Activated gamma-delta T cell (primary cell): Measurements from ENCODE around the gene TAS2R1.

Experiments
- DNase-seq: peaks from one replicate; lab custom pipeline; 2025; lab: John Stamatoyannopoulos, UW

Gene TAS2R1

DNA sequence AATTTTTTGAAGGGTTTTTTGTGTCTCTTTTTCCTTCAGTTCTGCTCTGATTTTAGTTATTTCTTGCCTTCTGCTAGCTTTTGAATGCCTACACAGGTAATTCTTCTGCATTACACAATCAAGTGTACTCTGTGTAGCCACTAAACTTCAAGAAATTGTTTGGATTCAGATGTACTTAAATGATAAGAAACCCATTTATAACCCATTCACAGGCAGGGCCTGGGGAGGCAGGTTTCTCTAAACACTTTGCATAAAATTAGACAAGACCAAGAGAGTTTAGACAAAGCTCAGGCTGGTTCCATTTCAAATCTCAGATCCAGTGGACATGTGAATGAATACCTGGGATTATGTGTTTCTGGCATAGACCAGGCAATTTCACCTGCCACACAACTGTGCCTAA is 43.0 kb downstream of the TAS2R1 start:
- DNase-seq, result no peak

DNA sequence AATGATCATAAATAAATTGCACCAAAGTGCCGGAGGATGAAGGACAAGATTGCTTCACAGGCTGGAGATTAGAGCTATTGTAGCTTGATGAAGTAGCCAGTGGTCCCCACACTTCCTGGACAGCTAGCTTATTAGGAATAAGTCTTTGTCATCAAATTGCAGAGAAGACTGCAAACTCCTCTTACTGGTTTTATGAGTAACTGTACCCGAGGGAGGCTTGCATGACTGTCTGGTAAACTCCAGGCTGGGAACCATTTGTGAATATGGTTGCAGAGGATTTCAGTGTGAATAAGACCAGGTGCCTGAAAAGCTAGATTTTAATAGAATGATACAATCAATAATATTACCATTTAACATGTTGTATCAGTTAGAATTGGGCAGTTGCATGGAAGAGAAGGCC is 47.7 kb downstream of the TAS2R1 start:
- DNase-seq, result no peak
